HL-60 (cell line): ENCODE measurements around the gene EVA1A.

Source experiments
- DNase-seq, 2 experiments: peaks; one replicate each; pipeline ENCODE4 v3.0.0-alpha.2; 2010 to 2020; ENCODE audit warnings: low read depth in 1 of 2, low spot score in 1 of 2
- H3K27ac ChIP-seq: fragments of 250-450 bp; sonication (Bioruptor Pico); replicated peaks from 2 replicates; pipeline ENCODE4 v1.5.1; 2020; ENCODE audit warnings: mild to moderate bottlenecking, moderate library complexity
- H3K27me3 ChIP-seq: fragments of 250-450 bp; sonication (Bioruptor Pico); 2 replicates; pipeline ENCODE4 v1.5.1; 2021; ENCODE audit warnings: mild to moderate bottlenecking, moderate library complexity; ENCODE audit not compliant: insufficient read depth, poor library complexity, severe bottlenecking
- H3K4me3 ChIP-seq: replicated peaks from 2 replicates; pipeline ENCODE4 v1.5.1; 2011; ENCODE audit warnings: mild to moderate bottlenecking, control low read depth, low read length; ENCODE audit not compliant: insufficient read depth
- GABPA ChIP-seq: IDR thresholded peaks from 2 replicates; pipeline ENCODE4 v1.6.1; 2012; ENCODE audit warnings: low read depth
- POLR2AphosphoS5 ChIP-seq: IDR thresholded peaks from 2 replicates; pipeline ENCODE4 v1.6.1; 2012; ENCODE audit warnings: low read depth
- SPI1 ChIP-seq: IDR thresholded peaks from 2 replicates; pipeline ENCODE4 v1.6.1; 2012; ENCODE audit warnings: low read depth, mild to moderate bottlenecking, borderline replicate concordance
- TF ChIP-seq, protein P1 (sequence below): IDR thresholded peaks from 2 replicates; pipeline ENCODE4 v1.6.1; 2012; ENCODE audit warnings: low read depth; ENCODE audit not compliant: insufficient replicate concordance
- TF ChIP-seq, protein P2 (sequence below): IDR thresholded peaks from one replicate; pipeline ENCODE4 v1.5.1; 2011; ENCODE audit warnings: low read length, control low read depth, inconsistent platforms; ENCODE audit not compliant: insufficient read depth

The EVA1A gene

GRCh38 chr2:75560022-75560767 lies 544 bp downstream of the EVA1A start:
- TF ChIP-seq POLR2AphosphoS5 (no peak), GABPA (no peak), SPI1 (no peak)
- TF ChIP-seq, protein P1, sequence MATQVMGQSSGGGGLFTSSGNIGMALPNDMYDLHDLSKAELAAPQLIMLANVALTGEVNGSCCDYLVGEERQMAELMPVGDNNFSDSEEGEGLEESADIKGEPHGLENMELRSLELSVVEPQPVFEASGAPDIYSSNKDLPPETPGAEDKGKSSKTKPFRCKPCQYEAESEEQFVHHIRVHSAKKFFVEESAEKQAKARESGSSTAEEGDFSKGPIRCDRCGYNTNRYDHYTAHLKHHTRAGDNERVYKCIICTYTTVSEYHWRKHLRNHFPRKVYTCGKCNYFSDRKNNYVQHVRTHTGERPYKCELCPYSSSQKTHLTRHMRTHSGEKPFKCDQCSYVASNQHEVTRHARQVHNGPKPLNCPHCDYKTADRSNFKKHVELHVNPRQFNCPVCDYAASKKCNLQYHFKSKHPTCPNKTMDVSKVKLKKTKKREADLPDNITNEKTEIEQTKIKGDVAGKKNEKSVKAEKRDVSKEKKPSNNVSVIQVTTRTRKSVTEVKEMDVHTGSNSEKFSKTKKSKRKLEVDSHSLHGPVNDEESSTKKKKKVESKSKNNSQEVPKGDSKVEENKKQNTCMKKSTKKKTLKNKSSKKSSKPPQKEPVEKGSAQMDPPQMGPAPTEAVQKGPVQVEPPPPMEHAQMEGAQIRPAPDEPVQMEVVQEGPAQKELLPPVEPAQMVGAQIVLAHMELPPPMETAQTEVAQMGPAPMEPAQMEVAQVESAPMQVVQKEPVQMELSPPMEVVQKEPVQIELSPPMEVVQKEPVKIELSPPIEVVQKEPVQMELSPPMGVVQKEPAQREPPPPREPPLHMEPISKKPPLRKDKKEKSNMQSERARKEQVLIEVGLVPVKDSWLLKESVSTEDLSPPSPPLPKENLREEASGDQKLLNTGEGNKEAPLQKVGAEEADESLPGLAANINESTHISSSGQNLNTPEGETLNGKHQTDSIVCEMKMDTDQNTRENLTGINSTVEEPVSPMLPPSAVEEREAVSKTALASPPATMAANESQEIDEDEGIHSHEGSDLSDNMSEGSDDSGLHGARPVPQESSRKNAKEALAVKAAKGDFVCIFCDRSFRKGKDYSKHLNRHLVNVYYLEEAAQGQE = no peak
- TF ChIP-seq, protein P2, sequence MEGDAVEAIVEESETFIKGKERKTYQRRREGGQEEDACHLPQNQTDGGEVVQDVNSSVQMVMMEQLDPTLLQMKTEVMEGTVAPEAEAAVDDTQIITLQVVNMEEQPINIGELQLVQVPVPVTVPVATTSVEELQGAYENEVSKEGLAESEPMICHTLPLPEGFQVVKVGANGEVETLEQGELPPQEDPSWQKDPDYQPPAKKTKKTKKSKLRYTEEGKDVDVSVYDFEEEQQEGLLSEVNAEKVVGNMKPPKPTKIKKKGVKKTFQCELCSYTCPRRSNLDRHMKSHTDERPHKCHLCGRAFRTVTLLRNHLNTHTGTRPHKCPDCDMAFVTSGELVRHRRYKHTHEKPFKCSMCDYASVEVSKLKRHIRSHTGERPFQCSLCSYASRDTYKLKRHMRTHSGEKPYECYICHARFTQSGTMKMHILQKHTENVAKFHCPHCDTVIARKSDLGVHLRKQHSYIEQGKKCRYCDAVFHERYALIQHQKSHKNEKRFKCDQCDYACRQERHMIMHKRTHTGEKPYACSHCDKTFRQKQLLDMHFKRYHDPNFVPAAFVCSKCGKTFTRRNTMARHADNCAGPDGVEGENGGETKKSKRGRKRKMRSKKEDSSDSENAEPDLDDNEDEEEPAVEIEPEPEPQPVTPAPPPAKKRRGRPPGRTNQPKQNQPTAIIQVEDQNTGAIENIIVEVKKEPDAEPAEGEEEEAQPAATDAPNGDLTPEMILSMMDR = no peak
- Histone ChIP-seq H3K27me3 (peaks cover 41% of the 10 kb centered on the region), H3K27ac (no peak overlapping the region), H3K4me3 (no peak overlapping the region)
- no peak for DNase-seq

DNA sequence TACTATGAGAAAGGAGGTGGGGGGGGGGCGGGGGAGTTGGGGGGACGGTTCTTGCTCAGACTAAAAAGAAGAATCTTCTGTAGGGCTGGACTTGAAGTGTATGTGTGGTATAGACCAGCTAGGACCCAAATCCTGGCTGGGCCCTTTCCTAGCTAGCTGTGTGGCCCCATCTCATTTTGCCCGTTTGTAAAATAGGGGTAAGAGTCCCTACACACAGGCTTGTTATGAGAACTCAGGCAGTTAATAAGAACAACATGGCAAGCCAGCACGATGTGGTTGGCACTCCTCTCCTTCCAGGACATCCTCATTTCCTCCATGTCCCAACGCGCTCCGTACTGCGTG lies 1.1 kb downstream of the EVA1A start:
- Histone ChIP-seq H3K27ac (no peak overlapping the region), H3K4me3 (no peak overlapping the region), H3K27me3 (peaks cover 41% of the 10 kb centered on the region)
- DNase-seq = no peak
- TF ChIP-seq SPI1 (no peak), POLR2AphosphoS5 (no peak), GABPA (no peak)
- TF ChIP-seq, protein P1 = no peak
- TF ChIP-seq, protein P2 = no peak

DNA sequence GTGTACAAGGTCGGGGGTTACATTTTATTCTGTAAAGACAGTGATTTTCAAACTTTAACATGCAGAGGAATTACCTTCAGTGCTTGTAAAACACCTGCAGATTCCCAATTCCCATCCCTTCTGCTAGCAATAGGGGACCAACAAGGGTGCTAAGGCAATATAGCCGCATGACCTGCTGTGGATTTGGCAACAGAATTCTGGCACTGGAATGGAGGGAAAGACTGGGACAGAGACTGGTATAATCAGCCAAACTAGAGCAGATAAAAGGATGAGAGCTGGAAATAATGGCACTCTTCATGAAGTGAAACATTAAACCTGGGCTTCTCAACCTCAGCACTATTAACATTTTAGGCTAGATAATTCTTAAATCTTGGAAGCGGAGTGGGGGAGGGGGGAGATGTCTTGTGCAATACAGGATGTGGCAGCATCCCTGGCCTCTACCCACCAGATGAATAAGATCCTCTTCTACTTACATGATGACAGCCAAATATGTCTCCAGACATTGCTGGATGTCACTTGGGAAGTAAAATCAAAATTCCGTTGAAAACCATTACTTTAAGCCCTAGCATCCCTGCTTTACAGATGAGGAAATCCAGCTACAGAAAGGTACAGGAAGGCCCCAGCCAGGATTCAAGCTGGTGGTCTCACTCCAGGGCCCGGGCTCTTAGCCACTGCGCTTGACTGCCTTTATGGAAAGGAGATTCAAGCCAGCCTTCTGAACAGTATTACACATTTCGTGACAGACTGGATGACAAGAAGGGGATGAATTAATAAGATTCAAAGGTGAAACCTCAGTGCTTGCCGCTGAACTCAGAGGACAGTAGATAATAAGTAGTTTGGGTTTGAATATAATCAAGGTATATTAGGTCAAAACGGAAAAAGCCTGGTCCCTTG lies 1.7 kb downstream of the EVA1A start:
- no peak for DNase-seq
- Histone ChIP-seq H3K27me3 (peaks cover 39% of the 10 kb centered on the region), H3K27ac (no peak overlapping the region), H3K4me3 (no peak overlapping the region)
- TF ChIP-seq, protein P1 = no peak
- TF ChIP-seq SPI1 (no peak), POLR2AphosphoS5 (no peak), GABPA (no peak)
- TF ChIP-seq, protein P2 = no peak
